ENCODE data around the gene MRPS27. TPM values are rescaled to one million over a fixed set of nuclear protein-coding genes. Genes with fewer than 3 reads are reported as not detected.

MRPS27 gene
- total and polyA plus RNA-seq, 2 of the 4 experiments (the other 2 are of a cell fraction): 46.9 to 90.5 TPM

DNA sequence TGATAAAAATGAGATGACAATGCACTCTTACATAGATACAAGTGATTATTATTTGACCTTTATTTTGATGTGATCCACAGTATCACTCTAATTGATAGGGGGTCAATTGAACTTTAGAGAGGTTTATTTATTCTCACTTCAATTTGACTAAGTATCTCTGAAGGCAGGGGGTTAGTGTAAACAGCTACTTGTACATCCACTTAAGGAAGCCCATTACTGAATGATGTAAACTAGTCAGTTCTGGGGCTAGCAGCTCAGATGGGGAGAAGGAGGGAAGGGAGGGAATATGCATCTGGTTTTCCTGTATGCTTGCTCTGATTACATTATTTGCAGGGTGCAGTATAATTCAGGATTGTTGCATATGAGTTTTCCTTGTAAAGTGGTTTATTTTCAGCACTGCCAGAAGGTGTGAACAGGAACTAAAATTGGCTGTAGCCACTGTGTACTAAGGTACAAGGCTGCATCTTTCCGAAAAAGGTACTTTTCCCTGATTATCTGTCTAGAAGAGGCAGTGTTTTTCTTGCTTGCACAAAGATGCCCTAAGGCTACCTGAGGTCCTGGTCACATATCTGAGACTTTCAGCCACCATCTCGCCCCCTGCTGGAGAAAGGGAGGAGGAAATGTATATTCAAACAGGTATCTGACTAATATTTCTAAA lies 51.2 kb downstream of the MRPS27 start:
- no TSS peak for BruUV-seq (replicated peaks)
- intact Hi-C loops (cut with micrococcal nuclease) (no loop called here), dilution Hi-C loops (cut with HindIII; ENCODE audit: low sequenced_read_pairs, unreplicated experiment) (no loop called here), in situ Hi-C loops (cut with MboI; ENCODE audit: low sequenced_read_pairs) (no loop called here)
- Histone ChIP-seq H3K27me3 (ENCODE audit: control insufficient read depth, insufficient read depth, low read length) (no peaks in the 10 kb centered on the region), H2AK9ac (replicated peaks; ENCODE audit: low read depth, low read length, poor library complexity) (no peak overlapping the region), H3K56ac (ENCODE audit: extremely low read depth, insufficient read depth, low read length) (no peak overlapping the region), H3K14ac (replicated peaks; ENCODE audit: low read depth, low read length) (no peak overlapping the region), H3K9ac (ENCODE audit: low read depth, low read length) (no peak overlapping the region), H3K23ac (ENCODE audit: low read depth, low read length) (no peak overlapping the region), H3K4me1 (ENCODE audit: control insufficient read depth, insufficient read depth, low read length) (0 out of 2 replicates have a peak, but pooled peaks cover 2% of the 10 kb centered on the region), H3K36me3 (ENCODE audit: control insufficient read depth, insufficient read depth, low read length) (no peaks in the 10 kb centered on the region), H2AK5ac (ENCODE audit: low read depth, low read length) (no peak overlapping the region), H3K27ac (ENCODE audit: insufficient read depth, low read length) (no peak overlapping the region), H4K20me1 (ENCODE audit: insufficient read depth, low read length) (peaks cover 3% of the 10 kb centered on the region; the same call in 1 of the 2 replicates), H3K4me2 (ENCODE audit: low read depth, low read length) (no peak overlapping the region), H2BK20ac (ENCODE audit: low read depth, low read length) (no peak overlapping the region), H4K5ac (ENCODE audit: low read depth, low read length) (no peak overlapping the region), H2BK15ac (ENCODE audit: low read depth, low read length) (no peak overlapping the region), H3K18ac (ENCODE audit: low read depth, low read length) (no peak overlapping the region), H2BK5ac (ENCODE audit: low read depth, low read length, poor library complexity, severe bottlenecking) (no peak overlapping the region), H3K79me1 (ENCODE audit: low read depth in 1 of 2, low read length in 2 of 2) (peaks cover 24 to 33% of the 10 kb centered on the region in 2 experiments), H4K91ac (ENCODE audit: insufficient read depth, low read depth, low read length) (no peak overlapping the region), H3K9me3 (ENCODE audit: control insufficient read depth, insufficient read depth, low read length) (no peaks in the 10 kb centered on the region), H3K4me3 (ENCODE audit: insufficient read depth, low read depth, low read length) (no peak overlapping the region), H3K4ac (ENCODE audit: low read depth, low read length) (no peak overlapping the region), H2AFZ (replicated peaks; ENCODE audit: low read length, poor library complexity) (no peak overlapping the region), H2BK120ac (ENCODE audit: low read depth, low read length) (no peak overlapping the region), H3K9me1 (ENCODE audit: insufficient read depth, low read length) (0 out of 2 replicates have a peak, but pooled peaks cover 2% of the 10 kb centered on the region), H4K8ac (ENCODE audit: low read depth in 2 of 2, low read length in 2 of 2) (no peak overlapping the region)
- POLR2A ChIA-PET (ENCODE audit: unreplicated experiment): no interaction called here
- TF ChIP-seq, protein P1, sequence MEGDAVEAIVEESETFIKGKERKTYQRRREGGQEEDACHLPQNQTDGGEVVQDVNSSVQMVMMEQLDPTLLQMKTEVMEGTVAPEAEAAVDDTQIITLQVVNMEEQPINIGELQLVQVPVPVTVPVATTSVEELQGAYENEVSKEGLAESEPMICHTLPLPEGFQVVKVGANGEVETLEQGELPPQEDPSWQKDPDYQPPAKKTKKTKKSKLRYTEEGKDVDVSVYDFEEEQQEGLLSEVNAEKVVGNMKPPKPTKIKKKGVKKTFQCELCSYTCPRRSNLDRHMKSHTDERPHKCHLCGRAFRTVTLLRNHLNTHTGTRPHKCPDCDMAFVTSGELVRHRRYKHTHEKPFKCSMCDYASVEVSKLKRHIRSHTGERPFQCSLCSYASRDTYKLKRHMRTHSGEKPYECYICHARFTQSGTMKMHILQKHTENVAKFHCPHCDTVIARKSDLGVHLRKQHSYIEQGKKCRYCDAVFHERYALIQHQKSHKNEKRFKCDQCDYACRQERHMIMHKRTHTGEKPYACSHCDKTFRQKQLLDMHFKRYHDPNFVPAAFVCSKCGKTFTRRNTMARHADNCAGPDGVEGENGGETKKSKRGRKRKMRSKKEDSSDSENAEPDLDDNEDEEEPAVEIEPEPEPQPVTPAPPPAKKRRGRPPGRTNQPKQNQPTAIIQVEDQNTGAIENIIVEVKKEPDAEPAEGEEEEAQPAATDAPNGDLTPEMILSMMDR (conservative IDR thresholded peaks at IDR 0.05; ENCODE audit: low read depth, low read length): peak; percentile 62
- TF ChIP-seq RAD21 (IDR thresholded peaks at IDR 0.05; ENCODE audit: low read length) (peak; percentile 57), SMC3 (IDR thresholded peaks at IDR 0.05; ENCODE audit: low read depth, low read length) (peak; percentile 72), POLR2A (IDR thresholded peaks at IDR 0.05; ENCODE audit: low read depth, low read length) (no peak)
- WGBS, 2 experiments (ENCODE audit: extremely low coverage in 2 of 2, insufficient read length in 1 of 2): no CpG with 5 or more reads among the region's 2 CpGs
- DNase-seq (peak; percentile 43), ATAC-seq (ENCODE audit: low read depth) (peak; percentile 42)
- CTCF ChIA-PET: interaction anchor here (1.8 kb wide), 1 partner anchor 12 kb away, joined by 4 read pairs; no protein-coding TSS in a partner anchor
